ENCODE data around the gene BAX. TPM values are rescaled to one million over a fixed set of nuclear protein-coding genes. Genes with fewer than 3 reads are reported as not detected.

Gene BAX
- total RNA-seq, 1 donor from 2014 or later: 127 TPM

DNA sequence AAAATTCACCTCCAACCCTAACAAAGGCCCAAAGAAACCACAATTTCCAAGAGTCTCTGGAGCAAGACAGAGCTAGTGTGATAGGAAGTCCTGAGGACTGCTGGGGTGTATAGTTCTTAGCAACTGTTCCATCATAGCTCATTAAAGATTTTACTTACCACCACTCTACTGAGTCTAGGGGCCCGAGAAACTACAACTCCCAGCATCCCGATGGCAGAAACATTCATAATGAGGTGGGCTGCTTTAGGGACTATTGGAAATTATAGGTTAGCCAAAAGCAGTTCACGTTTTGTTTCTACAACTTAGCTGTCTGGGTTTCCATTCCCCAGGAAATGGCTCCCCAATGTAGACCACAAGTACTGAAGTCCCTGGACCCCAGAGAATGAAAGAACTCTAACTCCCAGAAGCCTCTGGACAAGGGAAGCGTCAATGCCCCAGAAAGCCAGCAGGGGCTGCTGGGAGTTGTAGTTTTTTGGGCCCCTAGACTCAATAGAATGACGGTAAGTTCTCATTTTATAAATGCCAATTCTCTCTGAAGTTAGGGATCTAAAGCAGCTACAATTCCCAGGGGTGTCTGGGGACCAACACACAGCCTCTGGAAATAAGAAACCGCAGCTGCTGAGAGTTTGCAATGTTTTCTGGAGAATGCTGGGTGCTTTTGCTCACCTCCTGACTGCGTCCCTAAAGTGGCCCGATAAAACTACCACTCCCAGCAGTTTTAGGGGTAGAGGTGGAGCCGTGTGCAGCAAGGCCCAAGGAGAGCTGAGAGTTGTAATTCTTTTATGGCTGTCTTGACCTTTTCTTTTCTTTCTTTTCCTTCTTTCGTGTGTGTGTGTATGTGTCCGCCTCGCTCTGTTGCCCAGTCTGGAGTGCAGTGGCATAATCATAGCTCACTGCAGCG, 21.5 kb downstream of the BAX start:
- Histone ChIP-seq H3K9me3 (no peaks in the 10 kb centered on the region), H3K27ac (no peak overlapping the region), H3K4me3 (no peak overlapping the region), H3K4me1 (no peaks in the 10 kb centered on the region), H3K27me3 (no peaks in the 10 kb centered on the region), H3K36me3 (peaks cover 30% of the 10 kb centered on the region)
- no peak for TF ChIP-seq CTCF (IDR thresholded peaks at IDR 0.05)
- ATAC-seq: no peak
- intact Hi-C loops (cut with DNase I): no loop called here
- no peak for DNase-seq

DNA sequence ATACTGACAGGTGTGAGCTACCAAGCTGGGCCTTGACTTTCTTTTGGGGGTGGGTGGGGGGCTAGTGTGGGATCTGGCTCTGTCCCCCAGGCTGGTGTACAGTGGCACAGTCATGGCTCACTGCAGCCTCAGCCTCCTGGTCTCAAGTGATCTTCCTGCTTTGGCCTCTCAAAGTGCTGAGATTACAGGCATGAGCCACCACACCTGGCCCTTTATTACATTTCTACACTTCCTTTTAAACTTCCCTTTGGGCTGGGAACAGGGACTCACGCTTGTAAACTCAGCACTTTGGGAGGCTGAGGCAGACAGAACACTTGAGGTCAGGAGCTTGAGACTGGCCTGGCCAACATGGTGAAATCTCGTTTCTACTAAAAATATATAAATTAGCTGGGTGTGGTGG, 22.4 kb downstream of the BAX start:
- Histone ChIP-seq H3K27ac (no peak overlapping the region), H3K36me3 (peaks cover 38% of the 10 kb centered on the region), H3K4me1 (no peaks in the 10 kb centered on the region), H3K9me3 (no peaks in the 10 kb centered on the region), H3K27me3 (no peaks in the 10 kb centered on the region), H3K4me3 (no peak overlapping the region)
- ATAC-seq (no peak), DNase-seq (no peak)
- TF ChIP-seq CTCF (IDR thresholded peaks at IDR 0.05): no peak
- intact Hi-C loops (cut with DNase I): no loop called here

- H3K4me3 ChIP-seq: no peak overlapping the region
- peaks cover 69% of the 10 kb centered on the region for H3K36me3 ChIP-seq
- H3K9me3 ChIP-seq: no peaks in the 10 kb centered on the region
- no peak overlapping the region for H3K27ac ChIP-seq
- H3K4me1 ChIP-seq: no peaks in the 10 kb centered on the region
- intact Hi-C loops (cut with DNase I): no loop called here
- DNase-seq: no peak
- TF ChIP-seq CTCF (IDR thresholded peaks at IDR 0.05): no peak
- H3K27me3 ChIP-seq: no peaks in the 10 kb centered on the region
- ATAC-seq: no peak
These were observed 27.6 kb downstream of the BAX start for GRCh38 chr19:48982280-48982679.

DNA sequence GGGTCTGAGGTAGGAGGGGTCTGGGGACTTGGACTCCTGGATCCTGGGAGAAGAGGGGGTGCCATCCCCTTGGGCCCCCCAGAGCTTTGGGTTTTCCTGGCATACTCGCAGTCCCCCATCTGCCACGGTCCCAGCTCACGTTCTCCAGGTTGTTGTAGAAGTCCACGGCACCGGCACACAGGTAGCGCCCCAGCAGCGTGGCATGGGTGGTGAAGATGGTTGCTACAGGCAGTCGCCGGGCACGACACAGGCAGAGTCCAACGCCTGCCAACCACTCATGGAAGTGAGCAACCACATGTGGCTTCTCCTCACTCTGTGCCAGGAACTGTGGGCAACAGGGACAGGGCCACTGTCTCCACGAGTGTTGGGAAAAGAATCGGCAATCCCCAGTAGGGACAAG, 31.0 kb downstream of the BAX start:
- no peak for DNase-seq
- no peaks in the 10 kb centered on the region for H3K27me3 ChIP-seq
- TF ChIP-seq CTCF (IDR thresholded peaks at IDR 0.05): no peak
- H3K36me3 ChIP-seq: peaks cover 69% of the 10 kb centered on the region
- no peaks in the 10 kb centered on the region for H3K4me1 ChIP-seq
- intact Hi-C loops (cut with DNase I): no loop called here
- no peak overlapping the region for H3K27ac ChIP-seq
- H3K4me3 ChIP-seq: no peak overlapping the region
- H3K9me3 ChIP-seq: no peaks in the 10 kb centered on the region
- ATAC-seq: no peak

- H3K36me3 ChIP-seq: peaks cover 64% of the 10 kb centered on the region
- no peak for TF ChIP-seq CTCF (IDR thresholded peaks at IDR 0.05)
- H3K4me1 ChIP-seq: peaks cover 3% of the 10 kb centered on the region
- H3K4me3 ChIP-seq: no peak overlapping the region
- no peak overlapping the region for H3K27ac ChIP-seq
- no peak for DNase-seq
- ATAC-seq: no peak
- no peaks in the 10 kb centered on the region for H3K27me3 ChIP-seq
- intact Hi-C loops (cut with DNase I): no loop called here
- no peaks in the 10 kb centered on the region for H3K9me3 ChIP-seq
These were observed 31.5 kb downstream of the BAX start for GRCh38 chr19:48986211-48986610.

Data from upper lobe of right lung (tissue), 1 donor.